Effector memory CD4-positive, alpha-beta T cell (primary cell): Measurements from ENCODE around the gene SHISA6.
"Not testable (repeated sequence)": the region's sequence is repeated elsewhere in the genome, so short reads cannot be mapped to it uniquely, and the experiment has no call there.

ENCODE experiments used
- DNase-seq, 3 donors: peaks; one replicate each; pipeline ENCODE4 v3.0.0-alpha.2; 2020
- H3K27ac ChIP-seq: 2 replicates; pipeline ENCODE4 v1.7.0; 2013; ENCODE audit warnings: mild to moderate bottlenecking, low read length, moderate library complexity; ENCODE audit not compliant: insufficient read depth, poor library complexity, severe bottlenecking
- H3K27me3 ChIP-seq: replicated peaks from 2 replicates; pipeline ENCODE4 v1.7.0; 2013; ENCODE audit warnings: mild to moderate bottlenecking, low read length; ENCODE audit not compliant: insufficient read depth, control insufficient read depth, poor library complexity, severe bottlenecking
- H3K36me3 ChIP-seq: 2 replicates; pipeline ENCODE4 v1.7.0; 2013; ENCODE audit warnings: mild to moderate bottlenecking, low read length, moderate library complexity; ENCODE audit not compliant: control insufficient read depth, insufficient read depth
- H3K4me1 ChIP-seq: 2 replicates; pipeline ENCODE4 v1.7.0; 2013; ENCODE audit warnings: low read length, mild to moderate bottlenecking; ENCODE audit not compliant: control insufficient read depth, insufficient read depth, poor library complexity, severe bottlenecking
- H3K4me3 ChIP-seq: 2 replicates; pipeline ENCODE4 v1.7.0; 2013; ENCODE audit warnings: low read length, low read depth, mild to moderate bottlenecking; ENCODE audit not compliant: insufficient read depth, poor library complexity, severe bottlenecking
- H3K9me3 ChIP-seq: 2 replicates; pipeline ENCODE4 v1.7.0; 2013; ENCODE audit warnings: mild to moderate bottlenecking, low read length, moderate library complexity; ENCODE audit not compliant: control insufficient read depth

SHISA6 gene

DNA sequence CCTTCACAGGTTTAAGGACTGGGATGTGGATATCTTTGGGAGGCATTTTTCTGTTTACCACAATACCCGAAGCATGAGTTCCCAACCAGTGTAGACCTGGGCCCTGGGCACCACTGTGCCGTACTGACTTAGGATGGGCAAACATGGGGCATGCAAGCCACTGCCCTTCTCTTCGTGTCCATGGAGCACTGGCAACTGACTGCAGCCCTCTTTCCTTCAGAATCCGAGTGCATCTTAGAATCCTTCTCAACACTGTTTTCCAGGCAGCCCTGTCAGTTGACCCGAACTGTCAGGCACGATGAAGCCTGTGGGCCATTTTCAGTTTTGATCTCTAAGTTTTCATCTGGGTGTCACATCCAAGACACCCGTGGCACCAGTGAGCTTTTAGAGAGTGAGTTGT, 59.2 kb downstream of the SHISA6 start:
- Histone ChIP-seq H3K4me1 (no peaks in the 10 kb centered on the region), H3K4me3 (no peak overlapping the region), H3K27ac (no peak overlapping the region), H3K27me3 (no peaks in the 10 kb centered on the region), H3K36me3 (no peaks in the 10 kb centered on the region), H3K9me3 (no peaks in the 10 kb centered on the region)
- no peak for DNase-seq

DNA sequence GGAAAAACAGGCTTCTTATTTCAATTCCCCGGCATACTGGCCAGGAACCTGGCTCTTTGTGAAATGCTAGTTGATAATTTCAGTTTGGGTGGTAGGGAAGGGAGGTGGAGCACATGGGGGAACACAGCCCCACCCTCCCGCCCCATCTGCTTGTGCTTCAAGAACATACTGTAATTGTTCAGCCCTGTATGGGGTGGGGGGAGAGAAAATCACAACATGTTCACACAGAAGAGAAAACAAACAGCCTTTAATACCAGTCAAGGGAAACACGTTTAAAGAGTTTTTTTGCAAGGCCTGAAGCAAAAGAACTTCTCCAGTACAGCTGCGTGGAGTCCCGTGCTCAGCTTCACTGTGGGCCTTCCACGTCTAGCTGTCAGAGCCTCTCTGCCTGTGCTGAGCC, 59.7 kb downstream of the SHISA6 start:
- H3K4me3 ChIP-seq: no peak overlapping the region
- no peaks in the 10 kb centered on the region for H3K27me3 ChIP-seq
- no peaks in the 10 kb centered on the region for H3K4me1 ChIP-seq
- H3K36me3 ChIP-seq: no peaks in the 10 kb centered on the region
- H3K27ac ChIP-seq: no peak overlapping the region
- DNase-seq: no peak
- H3K9me3 ChIP-seq: no peaks in the 10 kb centered on the region

DNA sequence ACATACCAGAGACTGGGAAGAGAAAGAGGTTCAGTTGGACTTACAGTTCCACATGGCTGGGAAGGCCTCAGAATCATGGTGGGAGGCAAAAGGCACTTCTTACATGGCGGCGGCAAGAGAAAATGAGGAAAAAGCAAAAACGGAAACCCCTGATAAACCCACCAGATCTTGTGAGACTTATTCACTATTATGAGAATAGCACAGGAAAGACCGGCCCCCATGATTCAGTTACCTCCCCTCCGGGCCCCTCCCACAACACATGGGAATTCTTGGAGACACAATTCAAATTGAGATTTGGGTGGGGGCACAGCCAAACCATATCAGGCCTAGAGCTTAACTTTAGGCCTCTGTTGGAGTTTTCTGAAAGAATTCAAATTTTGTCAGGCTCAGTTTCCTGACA, 60.9 kb downstream of the SHISA6 start:
- not testable (repeated sequence) for H3K9me3 ChIP-seq, DNase-seq, H3K27me3 ChIP-seq, H3K27ac ChIP-seq, H3K36me3 ChIP-seq, H3K4me3 ChIP-seq, H3K4me1 ChIP-seq

DNA sequence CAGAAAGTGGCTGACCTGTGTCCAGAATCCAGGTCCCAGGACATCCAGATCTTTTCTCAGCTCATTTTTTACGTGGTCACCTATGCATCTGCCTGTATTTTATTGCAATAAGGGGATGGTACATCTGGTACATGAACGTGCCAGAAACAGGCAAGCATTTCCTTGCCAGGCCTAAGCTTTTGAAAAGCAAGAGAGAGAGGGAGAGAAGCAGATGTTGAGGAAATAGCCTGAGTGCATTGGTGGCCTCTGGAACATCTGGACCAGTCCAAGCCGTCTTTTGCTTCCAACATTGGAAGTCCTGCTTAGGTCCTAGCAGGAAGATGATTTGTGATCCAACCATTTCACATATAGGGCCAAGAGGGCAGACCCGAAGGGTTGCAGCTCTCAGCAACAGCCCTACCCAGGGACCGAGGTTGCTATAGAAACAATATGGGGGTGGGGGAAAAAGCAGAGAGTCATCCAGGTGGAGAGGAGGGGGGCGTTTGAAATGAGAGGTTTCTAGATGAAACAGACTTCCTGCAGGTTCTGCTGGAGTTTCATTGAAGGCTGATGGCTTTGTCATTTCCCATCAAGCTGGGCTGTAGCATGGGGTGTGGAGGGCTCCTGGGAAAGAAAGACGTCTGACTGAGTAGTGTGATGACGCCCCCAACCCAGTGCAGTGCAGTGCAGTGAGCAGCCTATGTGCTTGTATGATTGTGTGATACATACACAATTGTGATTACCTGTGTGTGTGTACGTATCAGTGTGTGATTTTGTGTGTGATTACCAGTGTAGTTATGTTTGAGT, 61.6 kb downstream of the SHISA6 start:
- H3K4me1 ChIP-seq: no peaks in the 10 kb centered on the region
- no peak for DNase-seq

DNA sequence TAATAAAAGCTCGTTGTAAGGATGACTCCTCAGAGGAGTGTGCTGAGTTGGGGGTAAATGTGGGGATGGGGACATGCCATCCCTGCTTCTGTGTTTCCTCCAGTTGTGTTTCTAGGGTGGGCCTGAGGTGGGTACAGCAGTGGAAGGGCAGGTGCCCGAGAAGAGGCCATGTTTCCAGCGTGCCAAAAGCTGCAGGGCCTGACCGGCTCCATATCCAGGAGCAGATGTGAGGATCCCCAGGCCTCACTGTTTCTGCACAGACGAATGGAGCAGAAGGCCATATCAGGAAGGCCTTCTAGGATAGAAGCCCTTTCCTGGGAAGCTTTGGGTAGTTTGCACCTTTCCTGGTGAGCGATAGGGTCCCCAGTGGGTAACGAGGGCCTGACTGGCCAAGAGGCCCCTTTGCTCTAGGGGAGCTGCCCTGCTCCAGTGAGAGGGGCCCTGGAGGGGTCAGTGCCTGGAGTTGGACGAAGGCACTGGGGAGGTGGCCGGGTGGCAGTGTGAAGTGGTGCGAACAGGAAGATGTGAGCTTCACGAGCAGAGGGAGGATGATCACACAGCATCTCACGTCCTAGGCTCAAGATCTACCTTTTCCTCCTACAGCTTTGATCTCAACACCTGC, 62.9 kb downstream of the SHISA6 start:
- no peak for DNase-seq
- Histone ChIP-seq H3K4me1 (no peaks in the 10 kb centered on the region), H3K27me3 (no peaks in the 10 kb centered on the region), H3K36me3 (no peaks in the 10 kb centered on the region), H3K4me3 (no peak overlapping the region), H3K27ac (no peak overlapping the region), H3K9me3 (no peaks in the 10 kb centered on the region)

More for the DNA sequence above, 61.6 kb downstream of the SHISA6 start:
- no peak overlapping the region for H3K27ac ChIP-seq
- no peaks in the 10 kb centered on the region for H3K36me3 ChIP-seq
- no peaks in the 10 kb centered on the region for H3K27me3 ChIP-seq
- no peaks in the 10 kb centered on the region for H3K9me3 ChIP-seq
- H3K4me3 ChIP-seq: no peak overlapping the region

DNA sequence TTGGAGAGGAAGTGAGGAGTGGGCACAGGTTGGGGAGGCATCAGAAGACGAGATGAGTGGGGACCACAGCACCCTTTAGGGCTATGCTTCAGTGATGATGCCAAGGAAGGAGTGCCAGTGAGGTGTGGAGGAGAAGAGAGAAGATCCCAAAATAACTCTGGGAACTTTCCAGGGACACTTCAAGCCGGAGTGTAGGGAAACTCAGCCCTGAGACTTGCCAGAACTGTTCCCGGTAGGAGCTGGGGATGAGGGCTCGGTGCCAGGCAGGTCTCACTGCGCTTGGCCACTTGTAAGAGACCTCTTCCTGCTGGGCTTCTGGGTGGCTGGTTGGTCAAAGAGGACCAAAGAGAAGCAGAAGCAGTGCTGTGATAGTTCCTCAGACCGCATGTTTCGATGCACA, 63.6 kb downstream of the SHISA6 start:
- Histone ChIP-seq H3K4me3 (no peak overlapping the region), H3K27ac (no peak overlapping the region), H3K36me3 (no peaks in the 10 kb centered on the region), H3K9me3 (no peaks in the 10 kb centered on the region), H3K27me3 (no peaks in the 10 kb centered on the region), H3K4me1 (no peaks in the 10 kb centered on the region)
- DNase-seq: no peak

DNA sequence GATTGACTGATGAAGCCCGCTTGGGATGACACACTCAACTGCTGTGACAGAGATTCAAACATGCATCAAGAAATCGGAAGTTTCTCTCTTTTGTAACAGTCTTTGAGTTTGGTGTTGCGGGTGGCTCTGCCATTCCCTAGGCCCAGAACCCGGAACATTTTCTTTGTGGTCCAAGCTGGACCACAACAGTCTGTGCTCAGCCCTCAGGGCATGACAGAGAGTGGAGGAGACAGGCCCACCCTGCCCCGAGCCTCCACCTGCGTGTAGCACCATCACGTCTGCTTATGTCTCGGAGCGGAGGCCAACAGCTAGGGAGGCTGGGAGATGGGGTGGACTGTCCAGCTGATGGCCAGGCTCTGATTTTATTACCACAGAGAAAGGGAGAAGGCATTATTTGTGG, 64.5 kb downstream of the SHISA6 start:
- no peaks in the 10 kb centered on the region for H3K36me3 ChIP-seq
- H3K9me3 ChIP-seq: no peaks in the 10 kb centered on the region
- H3K4me3 ChIP-seq: no peak overlapping the region
- no peaks in the 10 kb centered on the region for H3K27me3 ChIP-seq
- no peak for DNase-seq
- H3K4me1 ChIP-seq: no peaks in the 10 kb centered on the region
- H3K27ac ChIP-seq: no peak overlapping the region

DNA sequence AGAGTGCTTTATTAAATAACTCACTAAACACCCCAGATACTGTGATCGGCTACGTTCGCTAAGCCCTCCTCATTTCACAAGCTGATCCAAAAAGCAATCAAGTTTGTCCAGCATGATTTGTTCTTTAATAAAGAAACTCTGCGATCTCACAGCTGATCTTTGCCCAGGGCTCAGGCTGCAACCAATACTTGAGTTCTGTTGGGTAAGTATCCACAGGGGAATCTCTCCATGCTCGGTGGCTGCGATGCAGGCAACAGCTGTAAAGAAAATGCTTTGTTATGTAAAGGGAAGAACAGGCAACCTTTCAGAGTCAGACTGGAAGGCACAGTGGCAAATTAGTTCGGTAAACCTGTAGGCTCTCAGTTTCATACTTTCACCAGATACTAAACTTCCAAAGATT, 67.5 kb downstream of the SHISA6 start:
- no peak overlapping the region for H3K27ac ChIP-seq
- DNase-seq: no peak
- H3K27me3 ChIP-seq: no peaks in the 10 kb centered on the region
- no peaks in the 10 kb centered on the region for H3K36me3 ChIP-seq
- H3K4me3 ChIP-seq: no peak overlapping the region
- no peaks in the 10 kb centered on the region for H3K9me3 ChIP-seq
- no peaks in the 10 kb centered on the region for H3K4me1 ChIP-seq

DNA sequence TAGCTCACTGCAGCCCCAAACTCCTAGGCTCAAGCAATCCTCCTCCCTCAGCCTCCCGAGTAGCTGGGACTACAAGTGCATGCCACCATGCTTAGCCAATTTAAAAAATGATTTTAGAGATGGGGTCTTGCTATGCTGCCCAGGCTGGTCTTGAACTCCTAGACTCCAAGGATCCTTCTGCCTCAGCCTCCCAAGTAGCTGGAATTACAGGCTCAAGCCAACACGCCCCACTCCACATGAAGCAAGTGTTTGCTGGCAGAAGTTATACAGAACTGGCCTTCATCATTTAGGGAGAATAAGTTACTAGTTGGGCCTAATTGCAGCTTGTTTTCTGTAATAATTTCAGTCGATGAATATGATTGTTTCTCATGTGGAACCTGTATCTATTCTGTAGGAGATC, 68.0 kb downstream of the SHISA6 start:
- Histone ChIP-seq H3K27ac (no peak overlapping the region), H3K4me1 (no peaks in the 10 kb centered on the region), H3K36me3 (no peaks in the 10 kb centered on the region), H3K4me3 (no peak overlapping the region), H3K9me3 (no peaks in the 10 kb centered on the region), H3K27me3 (no peaks in the 10 kb centered on the region)
- DNase-seq: no peak

DNA sequence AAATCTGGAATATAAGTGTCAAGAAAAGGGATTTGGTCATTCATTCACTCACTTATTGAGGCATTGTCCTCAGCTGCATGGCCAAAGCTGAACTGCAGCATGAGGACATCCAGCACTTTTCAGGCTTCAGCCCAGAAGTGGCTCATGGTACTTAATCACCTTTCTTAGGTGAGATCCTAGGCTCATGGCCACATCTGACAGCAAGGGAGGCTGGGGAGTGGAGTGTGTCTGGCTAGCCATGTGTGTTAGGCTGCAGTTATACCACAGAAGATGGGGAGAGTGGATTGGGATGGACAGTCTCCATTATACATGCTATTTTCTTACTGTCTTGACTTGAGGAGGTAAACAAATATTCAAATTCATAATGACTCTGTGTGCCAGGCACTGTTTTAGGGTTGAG, 68.8 kb downstream of the SHISA6 start:
- DNase-seq: no peak
- Histone ChIP-seq H3K36me3 (no peaks in the 10 kb centered on the region), H3K27me3 (no peaks in the 10 kb centered on the region), H3K4me1 (no peaks in the 10 kb centered on the region), H3K9me3 (no peaks in the 10 kb centered on the region), H3K27ac (no peak overlapping the region), H3K4me3 (no peak overlapping the region)
